ENCODE data around the gene HTR1E. TPM values are rescaled to one million over a fixed set of nuclear protein-coding genes. Genes with fewer than 3 reads are reported as not detected.

HTR1E gene
- total and polyA plus RNA-seq, 2 of the 8 experiments (the other 6 are each of a cell fraction or from before 2014, with no cell fraction given) = 0.09 TPM; not detected in 1

DNA sequence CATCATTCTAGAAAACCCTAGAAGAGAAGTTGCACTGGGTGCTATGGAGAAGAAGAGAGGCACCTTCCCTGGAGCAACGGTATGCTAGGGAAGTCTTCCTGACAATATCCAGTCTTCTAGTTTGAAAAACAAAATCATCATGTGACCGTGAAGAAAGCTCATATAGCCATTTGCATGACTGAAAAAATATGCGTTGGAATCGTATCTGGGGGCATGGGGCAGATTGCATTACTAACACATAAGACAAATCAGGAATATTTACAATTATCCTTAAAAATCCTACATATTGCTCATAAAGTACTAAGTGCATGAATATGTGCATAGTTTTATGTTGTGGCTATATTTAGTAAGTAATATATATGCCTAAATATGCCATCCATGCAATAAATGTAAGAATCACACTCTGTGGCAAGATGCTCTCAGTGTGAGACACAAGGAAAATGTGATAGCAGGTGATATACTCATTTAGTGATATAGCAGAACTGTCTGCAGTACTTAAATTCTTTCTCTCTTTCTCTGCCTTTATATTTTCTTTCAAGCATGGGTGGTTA, 26.8 kb downstream of the HTR1E start:
- Histone ChIP-seq H2BK120ac (replicated peaks; ENCODE audit: low read depth, low read length) (no peak overlapping the region), H3K18ac (ENCODE audit: extremely low read depth, low read length) (no peak overlapping the region), H4K91ac (replicated peaks; ENCODE audit: insufficient read length, low read length) (no peak overlapping the region), H2AK5ac (ENCODE audit: low read depth, low read length) (no peak overlapping the region), H3K4me2 (ENCODE audit: insufficient read depth in 1 of 2, low read depth in 2 of 2, low read length in 2 of 2) (no peak overlapping the region), H3K56ac (replicated peaks; ENCODE audit: insufficient read length, low read depth, low read length) (no peak overlapping the region), H2AFZ (ENCODE audit: low read length) (no peak overlapping the region), H3K4me3 (ENCODE audit: extremely low read depth in 1 of 4, insufficient read depth in 2 of 4, low read depth in 3 of 4, low read length in 4 of 4) (no peak overlapping the region), H3K36me3 (ENCODE audit: control insufficient read depth in 2 of 4, insufficient read depth in 4 of 4, low read length in 3 of 4) (no peaks in the 10 kb centered on the region), H3K27ac (ENCODE audit: low read depth, low read length) (no peak overlapping the region), H4K8ac (ENCODE audit: extremely low read depth, insufficient read depth, low read length) (no peak overlapping the region), H3K79me2 (ENCODE audit: control insufficient read depth in 1 of 2, insufficient read depth in 2 of 2, low read length in 2 of 2) (no peaks in the 10 kb centered on the region), H2BK12ac (ENCODE audit: low read depth, low read length) (no peak overlapping the region), H3K14ac (ENCODE audit: insufficient read length) (no peak overlapping the region), H2BK5ac (ENCODE audit: low read depth, low read length) (no peak overlapping the region), H3K4ac (replicated peaks; ENCODE audit: insufficient read length, low read depth, low read length) (no peak overlapping the region), H4K5ac (ENCODE audit: insufficient read length, low read depth, low read length) (no peak overlapping the region), H2BK15ac (ENCODE audit: low read length) (no peak overlapping the region), H2BK20ac (ENCODE audit: low read length) (no peak overlapping the region), H3K23me2 (ENCODE audit: low read depth, low read length) (no peaks in the 10 kb centered on the region), H3K79me1 (ENCODE audit: low read depth, low read length) (no peaks in the 10 kb centered on the region), H4K20me1 (replicated peaks in 1 of 2; ENCODE audit: control insufficient read depth in 1 of 2, insufficient read depth in 2 of 2, low read length in 2 of 2) (no peaks in the 10 kb centered on the region), H3K27me3 (replicated peaks in 1 of 4; ENCODE audit: control insufficient read depth in 3 of 4, extremely low read depth in 1 of 4, insufficient read depth in 3 of 4, low read length in 3 of 4) (peaks cover 0 to 1% (median 0%) of the 10 kb centered on the region in 4 experiments; a peak in 1 of 7 replicates), H3K9ac (replicated peaks in 1 of 4; ENCODE audit: extremely low read depth in 1 of 4, low read depth in 3 of 4, low read length in 3 of 4) (no peak overlapping the region), H3K23ac (ENCODE audit: insufficient read length) (no peak overlapping the region), H3K4me1 (replicated peaks in 1 of 4; ENCODE audit: control insufficient read depth in 3 of 4, insufficient read depth in 4 of 4, low read length in 3 of 4) (no peaks in the 10 kb centered on the region), H3K9me3 (ENCODE audit: insufficient read depth in 2 of 2, low read depth in 1 of 2, low read length in 1 of 2) (no peaks in the 10 kb centered on the region)
- WGBS, 2 experiments (ENCODE audit: extremely low coverage in 1 of 2, insufficient coverage in 1 of 2, insufficient read length in 1 of 2, insufficient replicate concordance in 2 of 2, low coverage in 1 of 2, low lambda C conversion rate in 2 of 2, missing lambda C conversion rate in 1 of 2) = 77% methylated on average over 4 of the region's 4 CpGs; no CpG with 5 or more reads in 1 of the 2 experiments
- ChIA-PET CTCF (ENCODE audit: partially characterized antibody) (no interaction called here), POLR2A (ENCODE audit: partially characterized antibody) (no interaction called here)
- DNase-seq (ENCODE audit: low read depth in 1 of 2, low spot score in 2 of 2) (no peak), FAIRE-seq (no peak)
- TF ChIP-seq KDM4A (IDR thresholded peaks at IDR 0.05; ENCODE audit: low read depth, low read length, severe bottlenecking) (no peak), ASH2L (IDR thresholded peaks at IDR 0.05; ENCODE audit: low read length) (no peak)
